Heart left ventricle (tissue), 13 donors: ENCODE data around the gene TANGO6.

ENCODE experiments used
- CTCF ChIP-seq, 12 donors: fragments of 200-600 bp; sonication (generic) in 4 of 12; IDR thresholded peaks; one replicate each; pipeline versions ENCODE4 v1.5.0 to v1.8.0; 2018 to 2022; ENCODE audit warnings: antibody characterized with exemption in 12 of 12, mild to moderate bottlenecking in 5 of 12
- POLR2A ChIP-seq, 2 donors: fragments of 450-650 bp; IDR thresholded peaks; one replicate each; pipeline ENCODE4 v1.6.1; 2017; ENCODE audit warnings: antibody characterized with exemption in 2 of 2, mild to moderate bottlenecking in 2 of 2, moderate library complexity in 2 of 2
- donor health status: ischemic (EF 13 %, LVEDD 7.1; RV severe dilation, severe dysfunction).
- donor health status: DM: no; HTN: yes; CAD: no.
- donor health status: DM: no; HTN: no; CAD: no.
- donor health status: ischemic (EF 25% LVEDD 6.9; RV normal size, moderate dysfunction).
- donor health status: ischemic (EF 25% LVEDD 5.7; RV mildly dilated, moderate dysfunction).
- donor health status: ischemic (EF 35%, LVEDD 5.7; RV mildly dilated, moderate dysfunction).
- donor health status: nonischemic (EF 11% LVEDD 7.7; RV severe dilation, severe dysfunction).
- donor health status: DM: yes; HTN: yes; CAD: no.
- donor health status: PGD.
- donor health status: ischemic (EF 29% LVEDD 5.4; RV normal size, mild dysfunction).
- donor health status: nonischemic (EF 23%, LVEDD 6.1; RV moderate dilation, normal function).

- no peak for TF ChIP-seq CTCF (IDR thresholded peaks at IDR 0.05)
- no peak for TF ChIP-seq POLR2A (IDR thresholded peaks at IDR 0.05)
Measured at GRCh38 chr16:69100071-69100691, 256.9 kb downstream of the TANGO6 start.
